ENCODE data around the gene SPACA4.

The SPACA4 gene

DNA sequence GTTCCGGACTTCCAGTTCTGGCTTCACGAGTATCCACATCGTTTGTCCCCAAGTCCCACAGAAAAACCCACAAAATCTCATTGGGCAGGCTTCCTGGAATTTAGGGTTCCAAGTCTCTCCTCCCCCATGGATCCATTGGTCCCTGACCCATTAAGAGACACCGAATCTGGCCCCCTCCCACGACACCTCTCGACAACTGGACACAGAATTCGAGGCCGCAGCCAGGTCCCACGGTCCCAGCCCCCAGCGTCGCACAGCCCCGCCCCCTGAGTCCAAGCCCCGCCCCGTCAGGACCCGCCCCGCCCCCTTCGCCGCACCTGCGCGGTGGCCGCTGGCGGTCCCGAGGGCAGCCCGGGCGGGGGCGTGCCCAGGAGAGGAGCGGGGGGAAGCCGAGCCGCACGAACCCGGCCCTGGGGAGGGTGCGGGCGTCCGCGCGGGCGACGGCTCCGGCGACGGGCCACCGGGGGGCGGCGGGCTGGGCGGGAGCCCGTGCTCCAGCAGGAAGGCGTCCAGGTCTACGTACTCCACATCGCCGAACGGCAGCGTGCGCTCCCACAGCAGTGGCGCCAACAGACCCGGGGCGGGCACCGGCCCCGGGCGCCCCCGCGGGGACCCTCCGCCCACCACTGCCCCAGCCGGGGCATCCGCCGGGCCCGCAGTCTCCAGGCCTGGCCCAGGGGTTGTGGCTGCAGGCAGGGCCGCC is 28.9 kb downstream of the SPACA4 start:
- peak in 1 of 2 donors; percentile 5 for ATAC-seq

DNA sequence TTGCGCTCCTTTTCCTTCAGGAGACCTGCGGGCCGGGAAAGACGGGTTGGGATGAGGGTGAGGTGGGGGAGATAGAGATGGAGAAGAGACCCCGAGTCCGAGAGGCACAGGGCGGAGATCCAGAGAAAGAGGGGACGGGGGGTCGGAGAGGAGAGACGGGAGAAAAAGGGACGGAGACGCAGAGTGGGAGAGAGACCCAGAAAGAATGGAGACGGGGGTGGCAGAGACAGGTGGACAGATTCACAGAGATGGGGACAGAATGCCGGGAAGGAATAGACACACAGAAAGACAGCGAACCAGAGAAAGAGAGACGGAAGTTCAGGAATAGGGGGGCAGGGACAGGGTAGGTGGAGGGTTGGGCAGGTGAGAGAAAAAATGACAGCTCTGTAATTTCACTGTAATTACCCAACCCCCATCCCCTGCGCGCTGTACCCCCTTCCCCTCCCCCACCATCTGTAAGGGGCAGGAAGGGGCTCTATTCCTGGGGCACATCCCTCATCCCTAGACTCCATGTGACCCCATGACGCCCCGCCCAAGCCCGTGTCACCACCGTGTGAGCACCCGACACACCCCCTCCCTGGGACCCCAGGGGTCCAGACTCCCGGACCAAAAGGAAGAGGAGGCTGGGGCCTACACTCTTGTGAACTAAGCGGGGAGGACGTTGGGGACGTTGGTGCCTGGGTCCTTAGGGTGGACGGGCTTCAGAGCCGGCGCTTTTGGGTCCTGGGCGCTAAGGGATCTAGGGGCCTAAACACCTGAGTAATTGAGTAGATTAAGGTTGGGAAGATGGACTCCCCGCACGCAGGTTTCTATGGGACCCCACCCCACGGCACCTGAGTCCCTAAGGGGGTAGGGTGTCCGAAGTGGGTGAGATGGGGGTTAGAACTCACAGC is 29.7 kb downstream of the SPACA4 start:
- no peak for ATAC-seq

DNA sequence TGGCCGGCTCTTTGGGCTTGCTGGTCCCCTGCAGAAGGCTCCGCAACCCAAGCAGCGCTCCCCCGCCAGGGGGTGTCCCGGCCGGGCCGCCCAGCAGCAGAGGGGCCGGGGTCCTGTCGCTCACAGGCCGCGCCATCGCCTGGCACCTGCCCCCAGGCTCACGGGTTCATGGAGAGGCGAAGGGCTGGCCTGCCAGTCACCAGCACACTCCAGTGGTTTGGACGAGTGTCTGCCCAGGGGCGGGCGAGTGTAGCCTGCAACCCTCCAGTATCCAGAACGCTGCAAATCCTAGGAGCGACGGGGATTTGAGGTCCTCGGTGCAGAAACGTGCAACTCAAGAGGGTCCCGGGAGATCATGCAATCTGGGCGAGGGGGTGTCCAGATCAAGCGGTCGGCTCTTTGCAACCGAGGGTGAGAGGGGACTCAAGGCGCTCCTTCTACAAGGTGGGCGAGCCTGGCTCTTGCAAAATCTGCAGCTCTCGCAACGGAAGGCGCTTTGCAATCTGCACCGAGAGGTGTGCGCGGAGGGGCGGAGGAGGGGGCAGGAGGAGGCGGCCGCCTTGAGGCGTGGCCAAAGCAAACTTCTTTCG is 30.4 kb downstream of the SPACA4 start, which contains the start of gene DBP:
TSS of gene DBP (minus strand) at position 521 of the 590 bp plus-strand sequence. CDS start at position 136, 385 bp downstream.
- no peak for ATAC-seq

DNA sequence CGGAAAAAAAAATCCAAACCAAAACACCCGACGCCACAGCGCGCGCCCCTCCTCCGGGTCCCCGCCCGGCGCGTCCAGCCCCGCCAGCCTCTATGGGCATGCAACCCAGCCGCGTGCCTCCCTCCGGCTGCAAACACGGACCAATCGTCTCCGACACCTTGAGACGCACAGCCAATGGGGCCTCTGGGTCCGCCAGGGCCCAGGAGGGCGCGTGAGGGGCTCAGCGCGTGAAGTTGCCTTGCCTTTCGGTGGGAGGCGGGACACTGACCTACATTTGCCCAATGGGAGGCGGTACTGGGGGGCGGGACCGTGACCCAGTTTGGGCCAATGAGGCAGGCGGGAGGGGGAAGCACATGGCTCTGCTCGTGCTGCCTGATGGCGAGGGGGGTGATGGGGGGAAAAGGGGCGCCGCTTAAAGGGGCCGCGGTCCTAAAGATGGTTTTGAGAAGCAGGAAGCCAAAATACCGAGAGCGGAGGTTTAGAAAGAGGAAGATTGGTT is 31.0 kb downstream of the SPACA4 start:
- peak; percentile 80 for ATAC-seq

DNA sequence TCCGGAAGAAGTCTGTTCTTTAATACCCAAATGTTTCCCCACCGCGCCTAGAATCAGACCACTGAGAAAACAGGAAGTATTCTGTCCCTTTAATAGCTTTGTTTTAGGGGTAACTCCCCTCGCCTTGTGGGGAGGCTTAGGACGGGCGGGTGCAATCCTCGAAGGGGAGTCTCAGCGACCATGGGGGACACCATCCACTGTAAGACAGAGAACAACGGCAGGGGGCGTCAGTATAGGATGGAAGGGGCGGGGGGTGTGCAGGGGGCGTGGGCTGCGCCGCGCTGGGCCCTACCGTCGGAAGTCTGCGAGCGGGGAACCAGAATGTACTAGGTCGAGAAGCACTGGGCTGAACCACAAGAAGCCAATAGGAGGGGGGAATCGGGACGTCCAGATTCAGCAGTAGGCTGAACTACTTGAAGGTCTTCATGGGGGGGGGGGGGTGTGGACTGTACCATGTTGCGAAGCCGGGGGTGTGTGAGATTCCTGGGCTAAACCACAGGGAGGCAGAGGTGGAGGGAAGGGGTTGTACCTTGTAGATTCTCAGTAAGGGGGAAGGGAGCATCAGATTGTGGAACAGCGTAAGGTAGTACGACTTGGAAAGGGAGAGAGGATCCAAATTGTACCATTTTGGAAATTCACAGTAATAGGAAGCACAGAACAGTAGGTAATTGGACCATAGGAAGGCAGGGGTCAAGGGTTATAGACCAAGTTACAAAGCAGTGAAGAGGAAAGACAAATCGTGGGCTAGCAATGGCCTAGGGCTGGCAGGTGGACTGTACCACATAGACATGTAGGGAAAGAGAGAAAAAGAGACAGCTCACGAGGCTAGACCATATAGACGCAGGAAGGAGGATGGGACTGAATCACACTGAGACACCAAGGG is 31.6 kb downstream of the SPACA4 start:
- peak; percentile 33 to 38 for ATAC-seq

DNA sequence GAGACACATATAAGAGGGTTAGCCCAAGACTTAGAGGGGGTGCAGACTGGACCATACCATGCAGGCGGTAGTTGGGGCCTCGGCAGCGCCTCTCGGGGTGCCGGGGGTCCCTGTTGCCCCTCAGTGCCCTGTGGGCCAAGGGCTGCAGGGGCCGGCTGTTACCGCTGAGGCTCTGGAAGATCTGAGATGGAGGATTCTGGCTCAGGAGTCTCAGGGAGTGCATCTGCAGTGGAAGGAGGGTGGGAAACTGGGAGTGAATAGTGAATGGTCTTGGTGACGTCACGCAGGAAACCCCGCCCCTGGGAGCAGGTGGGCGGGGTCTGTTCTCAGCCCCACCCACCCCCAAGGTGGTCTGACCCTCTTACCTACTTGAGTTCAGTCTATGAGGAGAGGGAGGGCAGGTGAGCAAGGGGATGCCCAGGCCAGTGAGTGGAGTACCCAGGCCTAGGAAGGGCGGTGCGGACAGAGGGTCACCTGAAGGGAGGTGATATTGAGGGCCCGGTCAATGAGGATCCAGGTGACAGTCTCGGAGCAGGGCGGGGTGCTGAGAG is 32.4 kb downstream of the SPACA4 start:
- no peak for ATAC-seq

DNA sequence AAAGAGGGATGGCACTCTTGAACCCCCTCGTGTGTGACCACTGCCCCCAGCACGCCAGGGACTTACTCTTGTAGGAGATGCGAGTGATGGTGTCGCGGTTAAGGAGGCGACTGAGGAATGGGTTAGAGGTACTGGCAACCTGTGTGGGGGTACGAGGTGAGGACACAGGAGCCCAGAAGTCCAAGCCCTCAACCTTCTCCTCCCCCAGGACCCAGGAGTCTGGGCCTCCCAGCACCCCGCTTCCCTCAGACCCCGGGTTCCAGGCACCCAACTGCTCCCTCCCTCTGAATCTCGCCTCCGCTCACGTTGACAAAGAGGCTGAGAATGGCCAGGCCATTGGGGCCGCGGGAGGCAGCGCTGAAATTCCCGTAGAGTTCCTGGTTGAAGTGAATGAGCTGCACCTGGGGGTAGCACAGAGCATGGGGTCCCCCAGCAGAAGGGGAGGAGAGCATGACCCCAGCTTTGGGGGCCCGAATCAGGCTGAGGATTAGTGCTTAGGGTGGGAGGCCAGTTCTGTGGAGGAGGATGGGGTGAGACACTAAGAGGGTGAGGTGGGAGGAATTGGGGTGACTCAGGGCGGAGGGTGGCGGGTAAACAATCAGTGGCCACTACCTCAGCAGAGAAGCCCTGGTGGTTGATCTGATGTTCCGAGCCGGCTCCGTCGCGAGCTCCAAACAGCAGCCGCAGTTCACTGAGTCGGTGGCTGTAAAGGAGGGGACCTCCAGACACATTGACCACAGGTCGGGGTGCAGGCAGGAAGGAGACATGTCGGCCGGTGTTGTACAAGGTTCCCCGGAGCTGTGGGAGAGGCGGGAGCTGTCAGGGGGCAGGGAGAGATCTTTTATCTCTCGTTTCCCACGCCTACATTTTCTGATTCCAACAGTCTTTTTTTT is 33.2 kb downstream of the SPACA4 start:
- no peak for ATAC-seq

DNA sequence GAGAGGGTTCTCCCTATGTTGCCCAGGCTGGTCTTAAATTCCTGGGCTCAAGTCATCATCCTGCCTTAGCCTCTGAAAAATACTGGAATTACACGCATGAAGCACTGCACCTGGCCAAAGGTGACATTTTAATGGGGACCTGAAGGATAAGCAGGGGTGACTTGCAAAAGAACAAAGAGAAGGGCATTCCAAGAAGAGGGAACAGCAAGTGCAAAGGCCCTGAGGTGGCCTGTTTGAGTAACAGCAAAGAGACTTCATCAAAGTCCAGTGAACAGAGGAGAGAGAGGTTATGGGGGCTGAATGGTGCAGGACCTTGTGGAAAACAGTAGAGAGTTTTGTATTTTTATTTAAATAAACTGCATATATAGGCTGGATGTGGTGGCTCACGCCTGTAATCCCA is 35.3 kb downstream of the SPACA4 start:
- ATAC-seq: no peak

DNA sequence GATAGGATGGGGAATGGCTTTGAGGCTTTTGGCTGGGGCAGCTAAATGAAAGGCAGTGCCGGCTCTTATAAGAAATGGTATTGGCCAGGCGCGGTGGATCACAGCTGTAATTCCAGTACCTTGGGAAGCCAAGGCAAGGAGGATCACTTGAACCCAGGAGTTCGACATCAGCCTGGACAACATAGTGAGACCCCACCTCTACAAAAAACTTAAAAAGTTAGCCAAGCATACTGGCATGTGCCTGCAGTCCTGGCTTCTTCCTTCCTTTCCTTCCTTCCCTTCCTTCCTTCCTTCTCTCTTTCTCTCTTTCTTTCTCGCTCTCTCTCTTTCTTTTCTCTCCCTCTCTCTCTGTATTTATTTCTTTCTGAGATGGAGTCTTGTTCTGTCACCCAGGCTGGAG is 36.3 kb downstream of the SPACA4 start:
- no peak for ATAC-seq

DNA sequence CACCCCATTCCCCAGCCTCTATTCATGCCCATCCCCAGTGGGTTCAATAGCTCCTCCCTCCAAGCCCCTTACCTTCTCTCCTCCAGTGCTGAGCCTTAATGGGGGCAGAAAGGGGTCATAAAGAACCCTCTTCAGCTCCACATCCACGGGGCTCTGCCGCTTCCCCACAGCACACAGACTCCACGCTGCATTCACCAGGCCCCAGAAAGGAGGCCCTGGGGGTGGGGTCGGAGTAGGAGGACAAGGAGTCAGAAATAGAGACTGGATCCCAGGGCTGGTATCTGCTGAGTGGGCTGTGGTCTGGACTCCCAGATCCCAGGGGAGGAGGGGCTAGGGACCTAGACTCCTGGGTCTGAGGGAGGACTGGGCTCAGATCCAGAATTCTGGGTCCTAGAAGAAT is 37.8 kb downstream of the SPACA4 start:
- no peak for ATAC-seq

DNA sequence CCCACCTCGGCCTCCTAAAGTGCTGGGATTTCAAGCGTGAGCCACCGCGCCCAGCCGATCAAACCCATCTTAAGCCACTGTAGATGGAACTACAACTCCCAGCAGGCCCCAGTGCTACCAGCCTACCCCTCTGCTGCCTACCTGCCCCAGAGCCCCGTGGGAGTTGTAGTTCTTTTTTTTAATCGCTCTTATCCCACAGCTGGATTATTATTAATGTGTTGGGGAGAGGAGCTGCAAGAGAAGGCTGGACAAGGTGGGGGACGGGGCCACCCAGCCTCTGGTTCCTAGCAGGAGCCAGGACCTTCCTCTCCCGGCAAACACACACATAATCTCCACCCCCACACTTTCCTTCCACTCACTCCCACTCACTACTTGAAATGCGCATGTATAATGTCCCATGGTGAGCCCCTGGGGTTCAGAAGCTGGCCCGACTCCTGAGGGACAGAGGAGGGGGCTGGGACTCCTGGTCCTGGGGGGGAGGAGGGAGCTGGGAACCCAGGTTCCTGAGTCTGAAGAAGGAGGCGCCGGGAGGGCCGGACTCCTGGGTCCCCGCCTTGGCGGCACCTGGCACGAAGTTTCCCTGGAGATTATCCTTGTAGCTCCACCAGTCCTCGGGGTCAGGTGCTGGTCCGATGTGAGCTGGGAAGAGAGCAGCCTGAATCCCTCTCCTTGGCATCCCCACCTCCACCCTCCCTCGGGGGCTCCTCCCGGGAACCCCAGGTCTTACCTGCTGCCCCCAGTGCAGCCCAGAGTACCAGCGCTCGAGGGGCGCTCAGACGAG is 38.5 kb downstream of the SPACA4 start:
- peak; percentile 78 to 80 for ATAC-seq

DNA sequence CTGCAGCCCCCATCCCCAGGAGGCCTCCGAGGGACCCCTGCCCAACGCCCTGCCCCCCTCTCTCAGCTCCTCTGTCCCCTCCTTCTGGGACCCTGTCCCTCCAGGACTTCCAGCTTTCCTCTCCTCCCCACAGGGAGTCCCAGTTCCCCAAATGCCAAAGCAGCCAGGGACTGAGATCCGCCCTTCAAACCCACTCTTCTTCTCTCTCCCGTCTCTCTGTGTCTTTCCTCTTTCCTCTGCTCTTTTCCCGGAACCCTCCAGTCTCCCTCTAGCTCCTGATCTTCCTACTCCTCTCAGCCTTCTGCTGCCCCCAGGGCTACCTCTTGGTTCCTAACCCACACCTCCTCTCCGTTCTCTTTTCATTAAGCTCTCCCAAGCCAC is 39.1 kb downstream of the SPACA4 start:
- ATAC-seq: no peak

DNA sequence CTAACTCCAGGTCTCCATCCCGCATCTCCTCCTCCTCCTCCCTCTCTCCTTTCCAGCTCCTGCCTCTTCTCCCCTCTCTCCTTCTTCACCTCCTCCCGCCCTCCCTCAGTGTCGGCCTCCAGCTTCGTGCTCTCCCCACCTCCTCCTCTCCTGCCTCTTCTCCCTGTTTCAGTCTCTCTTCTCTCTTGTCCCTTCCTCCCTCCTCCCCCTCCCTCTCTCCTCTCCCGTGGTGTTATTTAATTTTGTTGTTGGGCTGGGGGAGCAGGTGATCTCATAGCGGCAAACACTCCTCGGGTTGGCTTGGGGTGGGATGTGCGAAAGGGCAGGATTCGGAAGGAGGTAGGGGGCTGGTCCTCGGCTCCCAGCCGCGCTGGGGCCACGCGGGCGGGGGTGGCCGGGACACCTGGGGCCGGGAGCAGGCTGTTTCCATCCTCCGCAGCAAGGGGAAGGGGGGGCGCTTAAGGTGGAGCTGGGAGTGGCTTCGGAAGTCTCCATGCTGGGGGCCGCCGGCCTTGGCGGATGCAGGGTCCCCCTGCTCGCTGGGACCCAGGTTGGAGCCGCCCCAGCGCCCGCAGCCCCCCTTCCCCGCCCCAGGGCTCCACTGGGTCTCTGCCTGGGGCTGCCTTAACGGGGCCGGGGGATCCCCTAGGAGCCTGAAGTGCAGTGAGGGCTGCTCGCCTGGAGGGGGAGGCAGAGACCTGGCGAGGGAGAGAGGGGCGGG is 39.6 kb downstream of the SPACA4 start, which contains the start of gene CA11:
TSS of gene CA11 (minus strand) at position 187 of the 721 bp plus-strand sequence. CDS start 555 bp downstream, outside the sequence.
- peak; percentile 82 to 83 for ATAC-seq

DNA sequence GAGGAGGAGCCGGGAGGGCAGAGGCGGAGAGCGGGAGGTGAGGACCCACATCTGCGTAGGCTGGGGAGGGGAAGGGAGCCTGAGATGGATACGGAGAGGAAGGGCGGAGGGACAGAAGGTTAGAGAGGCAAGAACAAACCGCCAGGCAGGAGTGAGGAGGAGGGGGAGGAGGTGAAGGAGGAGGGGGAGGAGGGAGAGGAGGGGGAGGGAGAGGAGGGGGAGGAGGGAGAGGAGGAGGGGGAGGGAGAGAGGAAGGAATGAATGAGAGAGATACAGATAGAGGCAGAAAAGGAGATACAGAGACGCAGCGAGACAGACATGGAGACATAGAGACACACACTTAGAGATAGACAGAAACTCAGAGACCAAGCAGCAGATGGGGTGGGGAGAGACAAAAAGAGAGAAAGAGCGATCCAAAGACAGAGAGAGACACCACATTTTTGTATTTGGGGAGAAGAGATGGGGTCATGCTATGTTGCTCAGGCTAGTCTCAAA is 40.2 kb downstream of the SPACA4 start:
- ATAC-seq: no peak

DNA sequence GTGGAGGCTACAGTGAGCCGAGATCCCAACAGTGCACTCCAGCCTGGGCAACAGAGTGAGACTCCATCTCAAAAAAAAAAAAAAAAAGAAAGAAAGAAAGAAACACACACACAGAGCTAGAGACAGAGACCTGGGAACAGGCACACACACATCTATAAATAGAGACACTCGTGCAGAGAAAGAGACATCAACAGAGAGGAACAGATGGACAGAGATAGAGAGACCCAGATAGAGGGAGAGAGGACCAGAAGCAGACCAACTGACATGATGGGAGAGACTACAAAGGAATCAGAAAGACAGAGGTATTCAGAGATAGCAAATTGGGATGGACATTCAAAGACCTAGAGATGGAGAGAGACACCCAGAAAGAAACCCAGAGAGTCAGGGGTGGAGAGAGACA is 41.6 kb downstream of the SPACA4 start:
- no peak for ATAC-seq

DNA sequence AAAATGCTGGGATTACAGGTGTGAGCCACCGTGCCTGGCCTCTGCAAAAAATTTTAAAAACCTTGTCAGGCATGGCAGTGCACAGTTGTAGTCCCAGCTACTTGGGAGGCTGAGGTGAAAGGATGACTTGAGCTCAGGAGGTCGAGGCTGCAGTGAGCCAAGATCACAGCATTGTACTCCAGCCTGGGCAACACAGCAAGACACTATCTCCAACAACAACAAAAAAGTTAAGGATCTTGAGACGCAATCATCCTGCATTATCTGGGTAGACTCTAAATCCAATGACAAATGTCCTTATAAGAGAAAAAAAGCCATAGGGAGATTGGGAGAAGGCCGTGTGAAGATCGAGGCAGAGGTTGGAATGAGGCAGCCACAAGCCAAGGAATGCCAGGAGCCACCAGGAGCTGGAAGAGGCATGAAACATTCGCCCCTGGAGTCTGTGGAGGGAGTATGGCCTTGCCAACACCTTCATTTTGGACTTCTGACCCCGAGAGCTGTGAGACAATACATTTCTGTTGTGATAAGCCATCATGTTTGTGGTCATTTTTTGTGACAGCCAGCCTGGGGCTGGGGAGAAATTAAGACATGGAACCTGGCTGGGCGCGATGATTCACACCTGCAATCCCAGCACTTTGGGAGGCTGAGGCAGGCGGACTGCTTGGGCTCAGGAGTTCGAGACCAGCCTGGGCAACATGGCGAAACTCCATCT is 44.6 kb downstream of the SPACA4 start:
- no peak for ATAC-seq

DNA sequence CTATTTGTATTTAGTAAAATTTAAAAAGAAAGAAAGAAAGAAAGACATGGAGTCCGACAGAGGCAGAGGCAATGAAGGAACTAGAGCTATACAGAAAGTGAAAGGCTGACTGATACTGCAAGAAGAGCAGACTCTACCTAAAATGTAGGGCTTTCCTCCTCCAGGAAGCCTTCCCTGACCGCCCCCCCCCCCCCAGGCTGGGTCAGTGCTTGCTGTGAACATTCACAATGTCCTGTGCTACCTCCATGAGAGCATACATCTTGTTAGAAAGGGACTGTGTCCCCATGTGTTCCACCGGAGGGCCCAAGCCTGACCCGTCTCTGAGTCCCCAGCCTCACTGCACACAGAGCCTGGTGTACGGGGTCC is 45.1 kb downstream of the SPACA4 start:
- no peak for ATAC-seq

DNA sequence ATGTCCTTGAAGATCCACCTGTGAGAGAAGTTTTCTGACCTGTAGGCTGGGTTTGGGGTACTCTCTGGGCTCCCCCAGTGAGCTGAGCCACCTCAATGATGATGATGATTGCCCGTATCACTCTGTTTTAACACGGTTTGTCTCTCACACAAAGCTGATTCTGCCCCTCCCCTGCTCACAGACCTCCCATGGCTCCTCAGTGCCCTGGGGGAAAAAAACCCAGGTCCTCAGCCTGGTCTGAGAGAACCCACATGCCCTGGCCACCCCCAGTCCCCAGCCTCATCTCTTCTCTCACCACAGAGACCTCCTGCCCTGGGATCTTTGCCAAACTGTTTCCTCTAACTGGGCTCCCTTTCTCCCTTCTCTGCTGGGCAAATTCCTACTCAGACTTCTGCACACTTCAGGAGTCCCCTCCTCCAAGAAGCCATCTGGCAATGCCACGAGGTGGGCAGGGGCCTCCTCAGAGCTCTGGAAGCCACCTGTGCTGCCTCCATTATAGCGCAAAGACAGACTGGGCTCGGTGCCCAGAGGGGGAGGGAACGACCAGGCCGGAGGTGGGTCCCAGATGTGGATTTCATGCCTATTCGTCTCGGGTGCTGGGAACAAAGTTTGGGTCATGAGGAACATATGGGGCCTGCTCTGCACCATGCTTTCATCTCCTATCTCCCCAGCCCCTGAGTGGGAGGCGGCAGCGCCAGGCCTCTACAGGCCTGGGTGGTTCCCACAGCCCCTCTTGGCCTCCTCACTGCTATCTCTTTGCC is 47.9 kb downstream of the SPACA4 start:
- ATAC-seq: no peak
